ENCODE results near the gene TRIM2.

- TF ChIP-seq POLR2A (IDR thresholded peaks at IDR 0.05) = peak; percentile 12 to 48
- TF ChIP-seq CTCF (IDR thresholded peaks at IDR 0.05) = no peak
Observed at GRCh38 chr4:153221783-153222706, 17.8 kb downstream of the TRIM2 start.

Data from thyroid gland (tissue), 4 donors.